HL-60 (cell line): Measurements from ENCODE around the gene MAP3K5.

Experiments
- DNase-seq, 2 experiments: peaks; one replicate each; pipeline ENCODE4 v3.0.0-alpha.2; 2010 to 2020; ENCODE audit warnings: low read depth in 1 of 2, low spot score in 1 of 2
- H3K27ac ChIP-seq: fragments of 250-450 bp; sonication (Bioruptor Pico); replicated peaks from 2 replicates; pipeline ENCODE4 v1.5.1; 2020; ENCODE audit warnings: mild to moderate bottlenecking, moderate library complexity
- H3K27me3 ChIP-seq: fragments of 250-450 bp; sonication (Bioruptor Pico); 2 replicates; pipeline ENCODE4 v1.5.1; 2021; ENCODE audit warnings: mild to moderate bottlenecking, moderate library complexity; ENCODE audit not compliant: insufficient read depth, poor library complexity, severe bottlenecking
- H3K4me3 ChIP-seq: replicated peaks from 2 replicates; pipeline ENCODE4 v1.5.1; 2011; ENCODE audit warnings: mild to moderate bottlenecking, control low read depth, low read length; ENCODE audit not compliant: insufficient read depth
- CTCF ChIP-seq: IDR thresholded peaks from one replicate; pipeline ENCODE4 v1.5.1; 2011; ENCODE audit warnings: low read length, control low read depth, inconsistent platforms; ENCODE audit not compliant: insufficient read depth
- GABPA ChIP-seq: IDR thresholded peaks from 2 replicates; pipeline ENCODE4 v1.6.1; 2012; ENCODE audit warnings: low read depth
- POLR2AphosphoS5 ChIP-seq: IDR thresholded peaks from 2 replicates; pipeline ENCODE4 v1.6.1; 2012; ENCODE audit warnings: low read depth
- SPI1 ChIP-seq: IDR thresholded peaks from 2 replicates; pipeline ENCODE4 v1.6.1; 2012; ENCODE audit warnings: low read depth, mild to moderate bottlenecking, borderline replicate concordance
- TF ChIP-seq, protein P1 (sequence below): IDR thresholded peaks from 2 replicates; pipeline ENCODE4 v1.6.1; 2012; ENCODE audit warnings: low read depth; ENCODE audit not compliant: insufficient replicate concordance

The MAP3K5 gene

GRCh38 chr6:136752554-136752953 is 39.7 kb downstream of the MAP3K5 start:
- no peak for DNase-seq
- H3K4me3 ChIP-seq, result no peak overlapping the region
- TF ChIP-seq GABPA (no peak), CTCF (no peak)
- H3K27ac ChIP-seq, result no peak overlapping the region
- no peaks in the 10 kb centered on the region for H3K27me3 ChIP-seq

GRCh38 chr6:136751991-136752390 is 40.3 kb downstream of the MAP3K5 start:
- Histone ChIP-seq H3K27me3 (no peaks in the 10 kb centered on the region), H3K4me3 (no peak overlapping the region), H3K27ac (peak overlapping the region; percentile 9)
- DNase-seq, result no peak
- TF ChIP-seq, protein P1, sequence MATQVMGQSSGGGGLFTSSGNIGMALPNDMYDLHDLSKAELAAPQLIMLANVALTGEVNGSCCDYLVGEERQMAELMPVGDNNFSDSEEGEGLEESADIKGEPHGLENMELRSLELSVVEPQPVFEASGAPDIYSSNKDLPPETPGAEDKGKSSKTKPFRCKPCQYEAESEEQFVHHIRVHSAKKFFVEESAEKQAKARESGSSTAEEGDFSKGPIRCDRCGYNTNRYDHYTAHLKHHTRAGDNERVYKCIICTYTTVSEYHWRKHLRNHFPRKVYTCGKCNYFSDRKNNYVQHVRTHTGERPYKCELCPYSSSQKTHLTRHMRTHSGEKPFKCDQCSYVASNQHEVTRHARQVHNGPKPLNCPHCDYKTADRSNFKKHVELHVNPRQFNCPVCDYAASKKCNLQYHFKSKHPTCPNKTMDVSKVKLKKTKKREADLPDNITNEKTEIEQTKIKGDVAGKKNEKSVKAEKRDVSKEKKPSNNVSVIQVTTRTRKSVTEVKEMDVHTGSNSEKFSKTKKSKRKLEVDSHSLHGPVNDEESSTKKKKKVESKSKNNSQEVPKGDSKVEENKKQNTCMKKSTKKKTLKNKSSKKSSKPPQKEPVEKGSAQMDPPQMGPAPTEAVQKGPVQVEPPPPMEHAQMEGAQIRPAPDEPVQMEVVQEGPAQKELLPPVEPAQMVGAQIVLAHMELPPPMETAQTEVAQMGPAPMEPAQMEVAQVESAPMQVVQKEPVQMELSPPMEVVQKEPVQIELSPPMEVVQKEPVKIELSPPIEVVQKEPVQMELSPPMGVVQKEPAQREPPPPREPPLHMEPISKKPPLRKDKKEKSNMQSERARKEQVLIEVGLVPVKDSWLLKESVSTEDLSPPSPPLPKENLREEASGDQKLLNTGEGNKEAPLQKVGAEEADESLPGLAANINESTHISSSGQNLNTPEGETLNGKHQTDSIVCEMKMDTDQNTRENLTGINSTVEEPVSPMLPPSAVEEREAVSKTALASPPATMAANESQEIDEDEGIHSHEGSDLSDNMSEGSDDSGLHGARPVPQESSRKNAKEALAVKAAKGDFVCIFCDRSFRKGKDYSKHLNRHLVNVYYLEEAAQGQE, result no peak
- no peak for TF ChIP-seq SPI1
- no peak for TF ChIP-seq POLR2AphosphoS5
- TF ChIP-seq CTCF, result no peak
- no peak for TF ChIP-seq GABPA

DNA sequence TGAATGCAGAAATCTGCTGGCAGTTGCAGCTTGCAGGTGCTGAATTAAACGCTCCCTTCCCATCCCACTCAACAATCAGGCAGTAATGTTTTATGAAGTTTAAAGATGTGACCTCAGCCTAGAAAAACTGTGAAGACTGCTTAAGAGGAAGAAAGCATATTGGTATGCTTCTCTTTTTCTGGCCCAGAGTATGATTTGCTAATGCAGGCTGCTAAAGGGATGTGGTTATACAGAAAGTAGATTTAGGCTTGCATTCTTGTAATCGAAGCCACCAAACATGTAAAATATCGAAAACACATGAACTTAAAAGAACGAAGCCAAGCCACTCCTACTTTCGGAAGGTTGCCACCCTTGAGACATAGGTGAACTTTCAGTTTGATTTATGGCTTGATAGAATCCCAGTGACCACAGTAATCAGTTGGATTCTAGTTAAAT is 40.7 kb downstream of the MAP3K5 start:
- H3K27me3 ChIP-seq, result no peaks in the 10 kb centered on the region
- TF ChIP-seq CTCF, result no peak
- TF ChIP-seq, protein P1, result no peak
- TF ChIP-seq GABPA, result no peak
- TF ChIP-seq POLR2AphosphoS5, result no peak
- TF ChIP-seq SPI1, result no peak
- H3K27ac ChIP-seq, result peak overlapping the region; percentile 9
- no peak overlapping the region for H3K4me3 ChIP-seq
- peak in 1 of 2 experiments; percentile 61 for DNase-seq

DNA sequence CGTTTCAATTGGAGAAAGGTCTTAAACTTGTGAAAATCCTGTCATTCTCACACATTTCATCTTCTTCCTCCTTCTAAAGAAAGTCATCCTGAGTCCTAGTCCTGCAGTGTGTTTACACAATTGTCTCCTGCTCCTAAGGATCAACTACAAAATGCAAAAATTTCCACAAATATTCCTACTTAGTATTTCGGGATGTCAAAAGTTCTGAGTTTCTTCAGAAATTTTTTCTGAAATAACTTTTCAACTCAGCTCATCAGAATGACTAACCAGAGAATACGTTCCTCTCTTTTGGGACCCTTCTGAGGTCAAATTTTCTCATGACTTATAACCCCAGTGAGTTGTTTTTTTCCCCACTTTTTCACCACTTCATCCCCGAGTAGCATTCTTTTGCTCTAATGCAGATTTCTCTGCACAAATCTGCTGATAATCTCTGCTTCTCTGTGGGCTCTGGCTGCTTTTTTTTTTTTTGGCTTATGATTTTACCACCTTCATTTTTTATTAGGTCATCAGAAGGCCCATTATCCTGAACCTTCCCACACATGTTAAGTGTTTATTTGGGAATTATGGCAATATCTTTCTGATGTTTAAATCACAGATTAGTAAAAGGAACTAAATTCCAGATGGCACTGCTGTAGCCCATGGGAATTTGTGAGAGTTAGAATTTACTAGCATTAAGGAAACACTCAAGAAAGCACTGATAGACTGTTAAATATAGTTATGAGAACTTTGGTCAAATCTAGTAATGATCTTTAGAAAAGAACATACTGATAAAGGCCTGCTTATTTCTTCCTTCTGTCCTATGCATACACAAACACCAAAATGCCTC is 41.4 kb downstream of the MAP3K5 start:
- Histone ChIP-seq H3K4me3 (no peak overlapping the region), H3K27me3 (no peaks in the 10 kb centered on the region), H3K27ac (no peak overlapping the region)
- TF ChIP-seq, protein P1, result no peak
- TF ChIP-seq GABPA, result no peak
- no peak for TF ChIP-seq SPI1
- TF ChIP-seq CTCF, result no peak
- no peak for TF ChIP-seq POLR2AphosphoS5
- DNase-seq, result no peak
